ENCODE measurements around the gene KLRK1. TPM values are rescaled to one million over a fixed set of nuclear protein-coding genes. Genes with fewer than 3 reads are reported as not detected.
"Not testable (repeated sequence)": the region's sequence is repeated elsewhere in the genome, so short reads cannot be mapped to it uniquely, and the experiment has no call there.

The KLRK1 gene
- total RNA-seq, 4 donors from 2014 or later, result 0.60 to 2.9 (median 1.2) TPM; not detected in 1

DNA sequence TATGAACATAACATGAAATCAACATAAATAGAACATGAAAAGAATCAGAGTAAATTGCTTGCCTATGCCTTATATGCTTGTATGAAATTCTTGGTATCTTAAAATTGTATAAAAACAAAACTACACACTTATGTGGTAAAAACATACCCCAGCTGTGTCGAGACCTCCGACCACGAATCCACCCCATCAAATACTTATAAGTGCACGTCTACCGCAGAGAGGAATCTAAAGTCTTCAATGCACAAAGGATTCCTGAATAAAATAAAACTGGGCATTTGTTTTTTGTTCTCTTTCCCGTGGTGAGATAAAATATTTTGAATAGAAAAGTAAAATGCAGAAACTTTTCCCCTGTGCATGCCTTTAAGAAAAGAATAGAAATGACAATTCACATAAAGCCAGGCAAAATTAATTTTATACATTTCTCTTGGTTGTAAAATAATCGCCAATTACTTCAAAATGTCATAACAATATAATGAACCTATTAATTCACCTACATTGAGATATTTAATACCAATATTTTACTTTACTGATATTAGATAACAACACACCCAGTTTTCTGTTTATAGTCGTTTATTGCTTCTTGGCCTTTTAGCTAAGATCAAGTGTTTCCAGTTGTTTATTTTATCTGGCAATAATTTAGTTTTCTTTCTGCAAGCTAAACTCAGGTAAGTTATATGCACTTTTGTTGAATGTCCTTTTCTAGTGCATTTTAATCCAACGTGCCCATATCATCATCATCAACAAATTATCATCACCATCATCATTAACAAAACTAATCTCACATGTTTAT, 1.0 kb downstream of the KLRK1 start:
- Histone ChIP-seq H3K27me3 (no peaks in the 10 kb centered on the region), H3K36me3 (no peaks in the 10 kb centered on the region), H3K27ac (no peak overlapping the region), H3K9me3 (peaks cover 0 to 8% (median 0%) of the 10 kb centered on the region in 4 donors), H3K4me3 (no peak overlapping the region), H3K4me1 (peaks cover 0 to 16% (median 3%) of the 10 kb centered on the region in 4 donors)
- 52 to 54% methylated on average over 9 of the region's 9 CpGs for whole genome bisulfite sequencing, 2 donors
- TF ChIP-seq, protein P1, sequence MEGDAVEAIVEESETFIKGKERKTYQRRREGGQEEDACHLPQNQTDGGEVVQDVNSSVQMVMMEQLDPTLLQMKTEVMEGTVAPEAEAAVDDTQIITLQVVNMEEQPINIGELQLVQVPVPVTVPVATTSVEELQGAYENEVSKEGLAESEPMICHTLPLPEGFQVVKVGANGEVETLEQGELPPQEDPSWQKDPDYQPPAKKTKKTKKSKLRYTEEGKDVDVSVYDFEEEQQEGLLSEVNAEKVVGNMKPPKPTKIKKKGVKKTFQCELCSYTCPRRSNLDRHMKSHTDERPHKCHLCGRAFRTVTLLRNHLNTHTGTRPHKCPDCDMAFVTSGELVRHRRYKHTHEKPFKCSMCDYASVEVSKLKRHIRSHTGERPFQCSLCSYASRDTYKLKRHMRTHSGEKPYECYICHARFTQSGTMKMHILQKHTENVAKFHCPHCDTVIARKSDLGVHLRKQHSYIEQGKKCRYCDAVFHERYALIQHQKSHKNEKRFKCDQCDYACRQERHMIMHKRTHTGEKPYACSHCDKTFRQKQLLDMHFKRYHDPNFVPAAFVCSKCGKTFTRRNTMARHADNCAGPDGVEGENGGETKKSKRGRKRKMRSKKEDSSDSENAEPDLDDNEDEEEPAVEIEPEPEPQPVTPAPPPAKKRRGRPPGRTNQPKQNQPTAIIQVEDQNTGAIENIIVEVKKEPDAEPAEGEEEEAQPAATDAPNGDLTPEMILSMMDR (IDR thresholded peaks at IDR 0.05), result no peak
- no peak for TF ChIP-seq EP300 (IDR thresholded peaks at IDR 0.05)
- no peak for TF ChIP-seq POLR2A (IDR thresholded peaks at IDR 0.05)
- DNase-seq (ENCODE audit: low spot score in 2 of 2), result no peak

DNA sequence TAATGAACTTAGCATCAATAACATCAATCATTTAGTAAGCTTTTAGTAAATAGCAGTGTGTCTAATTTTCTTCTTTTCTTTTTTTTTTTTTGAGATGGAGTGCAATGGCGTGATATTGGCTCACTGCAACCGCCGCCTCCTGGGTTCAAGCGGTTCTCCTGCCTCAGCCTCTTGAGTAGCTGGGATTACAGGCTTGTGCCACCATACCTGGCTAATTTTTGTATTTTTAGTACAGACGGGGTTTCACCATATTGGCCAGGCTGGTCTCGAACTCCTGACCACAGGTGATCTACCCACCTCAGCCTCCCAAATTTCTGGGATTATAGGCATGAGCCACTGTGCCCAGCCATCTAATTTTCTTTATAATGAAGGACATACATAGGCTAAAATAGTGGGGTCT, 2.3 kb downstream of the KLRK1 start:
- H3K27me3 ChIP-seq; H3K36me3 ChIP-seq; H3K27ac ChIP-seq; H3K4me1 ChIP-seq; DNase-seq (ENCODE audit: low spot score in 2 of 2); H3K4me3 ChIP-seq; H3K9me3 ChIP-seq: not testable (repeated sequence)
- 95% methylated on average over 6 of the region's 6 CpGs for WGBS, 2 donors

DNA sequence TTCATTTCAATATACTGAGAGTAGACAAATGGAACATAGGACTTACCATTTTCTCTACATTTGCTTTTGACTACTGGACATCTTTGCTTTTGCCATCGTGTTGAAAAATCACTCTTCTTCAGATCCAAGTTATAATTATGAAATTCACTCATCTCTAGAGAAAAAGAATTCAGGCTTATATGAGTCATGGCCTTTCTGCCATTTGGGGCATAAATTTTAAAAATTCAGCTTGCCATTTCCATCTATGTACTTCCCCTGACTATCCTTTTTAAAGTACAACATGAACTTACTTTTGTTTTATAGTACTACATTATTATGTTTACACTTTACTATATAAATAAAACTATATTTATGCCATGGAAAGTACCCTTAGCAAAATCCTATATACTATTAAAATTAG, 3.0 kb downstream of the KLRK1 start:
- H3K27ac ChIP-seq, result no peak overlapping the region
- H3K9me3 ChIP-seq, result peaks cover 0 to 8% (median 0%) of the 10 kb centered on the region in 4 donors
- no peak for DNase-seq (ENCODE audit: low spot score in 2 of 2)
- H3K27me3 ChIP-seq, result no peaks in the 10 kb centered on the region
- 70 to 73% methylated on average over 1 of the region's 1 CpG for WGBS, 2 donors
- no peak overlapping the region for H3K4me3 ChIP-seq
- peaks cover 0 to 2% (median 0%) of the 10 kb centered on the region in 3 donors for H3K36me3 ChIP-seq
- H3K4me1 ChIP-seq, result peaks cover 0 to 3% (median 0%) of the 10 kb centered on the region in 4 donors
- TF ChIP-seq EP300 (IDR thresholded peaks at IDR 0.05) (no peak), POLR2A (IDR thresholded peaks at IDR 0.05) (no peak)
- TF ChIP-seq, protein P1 (IDR thresholded peaks at IDR 0.05), result no peak

DNA sequence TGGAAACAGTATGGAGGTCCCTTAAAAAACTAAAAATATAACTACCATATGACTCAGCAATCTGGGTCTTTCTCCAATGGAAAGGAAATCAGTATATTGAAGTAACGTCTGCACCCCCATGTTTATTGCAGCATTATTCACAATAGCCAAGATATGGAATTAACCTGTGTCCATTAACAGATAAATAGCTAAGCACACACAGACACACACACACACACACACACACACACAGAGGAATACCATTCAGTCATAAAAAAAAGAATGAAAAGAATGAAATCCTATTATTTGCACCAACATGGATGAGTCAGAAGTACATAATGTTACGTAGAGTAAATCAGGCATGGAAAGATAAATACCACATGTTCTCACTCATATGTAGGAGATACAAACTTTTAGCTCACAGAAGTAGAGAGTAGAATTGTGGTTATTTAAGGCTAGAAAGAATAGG, 4.7 kb downstream of the KLRK1 start:
- DNase-seq (ENCODE audit: low spot score in 2 of 2), result no peak
- H3K27me3 ChIP-seq, result no peaks in the 10 kb centered on the region
- peaks cover 0 to 8% (median 0%) of the 10 kb centered on the region in 4 donors for H3K9me3 ChIP-seq
- peaks cover 0 to 14% (median 0%) of the 10 kb centered on the region in 3 donors for H3K36me3 ChIP-seq
- H3K27ac ChIP-seq, result no peak overlapping the region
- WGBS, 2 donors, result 70 to 71% methylated on average over 2 of the region's 2 CpGs
- H3K4me3 ChIP-seq, result no peak overlapping the region
- TF ChIP-seq EP300 (IDR thresholded peaks at IDR 0.05), result no peak
- TF ChIP-seq, protein P1 (IDR thresholded peaks at IDR 0.05), result no peak
- no peak for TF ChIP-seq POLR2A (IDR thresholded peaks at IDR 0.05)
- H3K4me1 ChIP-seq, result no peaks in the 10 kb centered on the region

DNA sequence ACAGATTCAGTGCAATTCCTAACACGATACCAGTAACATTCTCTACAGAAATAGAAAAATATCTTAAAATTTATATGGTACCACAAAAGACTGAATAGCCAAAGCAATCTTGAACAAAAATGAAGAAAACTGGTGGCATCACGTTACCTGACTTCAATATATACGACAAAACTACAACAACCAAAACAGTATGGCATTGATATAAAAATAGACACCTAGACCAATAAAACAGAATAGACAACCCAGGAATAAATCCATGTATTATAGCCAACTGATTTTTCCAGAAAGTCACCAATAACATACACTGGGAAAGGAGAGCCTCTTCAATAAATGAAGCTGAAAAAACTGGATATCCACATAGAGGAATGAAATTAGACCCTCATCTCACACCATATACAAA, 5.7 kb downstream of the KLRK1 start:
- no peak overlapping the region for H3K27ac ChIP-seq
- 93% methylated on average over 3 of the region's 3 CpGs for WGBS, 2 donors
- H3K4me3 ChIP-seq, result no peak overlapping the region
- no peaks in the 10 kb centered on the region for H3K27me3 ChIP-seq
- DNase-seq (ENCODE audit: low spot score in 2 of 2), result no peak
- TF ChIP-seq POLR2A (IDR thresholded peaks at IDR 0.05) (no peak), EP300 (IDR thresholded peaks at IDR 0.05) (no peak)
- TF ChIP-seq, protein P1 (IDR thresholded peaks at IDR 0.05), result no peak
- peaks cover 0 to 14% (median 0%) of the 10 kb centered on the region in 3 donors for H3K36me3 ChIP-seq
- H3K4me1 ChIP-seq, result no peaks in the 10 kb centered on the region
- H3K9me3 ChIP-seq, result peaks cover 0 to 8% (median 0%) of the 10 kb centered on the region in 4 donors
